Right kidney (tissue), 1 donor: ENCODE data around the gene CDCA5.

Experiments used
- DNase-seq: peaks from one replicate; pipeline ENCODE4 v3.0.0-alpha.2; 2016

The CDCA5 gene

DNA sequence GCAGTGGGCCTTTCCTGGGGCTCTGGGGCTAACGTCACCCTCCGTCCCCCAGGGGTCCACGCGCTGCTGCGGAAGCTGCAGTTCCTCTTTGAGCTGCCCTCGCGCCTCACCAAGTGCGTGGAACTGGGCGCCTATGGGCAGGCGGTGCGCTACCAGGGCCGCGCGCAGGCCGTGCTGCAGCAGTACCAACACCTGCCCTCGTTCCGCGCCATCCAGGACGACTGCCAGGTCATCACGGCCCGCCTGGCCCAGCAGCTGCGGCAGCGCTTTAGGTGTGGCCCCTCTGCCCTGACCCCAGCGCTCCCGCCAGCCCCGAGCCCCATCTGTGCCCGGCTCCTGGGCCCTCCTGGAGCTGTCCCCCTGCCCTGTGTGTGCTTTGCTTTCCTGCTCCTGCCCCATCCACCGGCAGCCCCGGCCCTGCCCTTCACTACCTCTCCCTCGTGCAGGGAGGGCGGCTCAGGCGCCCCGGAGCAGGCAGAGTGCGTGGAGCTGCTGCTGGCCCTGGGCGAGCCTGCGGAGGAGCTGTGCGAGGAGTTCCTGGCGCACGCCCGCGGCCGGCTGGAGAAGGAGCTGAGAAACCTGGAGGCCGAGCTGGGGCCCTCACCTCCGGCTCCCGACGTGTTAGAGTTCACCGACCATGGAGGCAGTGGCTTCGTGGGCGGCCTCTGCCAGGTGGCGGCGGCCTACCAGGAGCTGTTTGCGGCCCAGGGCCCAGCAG lies 24.1 kb upstream of the CDCA5 start:
- no peak for DNase-seq

DNA sequence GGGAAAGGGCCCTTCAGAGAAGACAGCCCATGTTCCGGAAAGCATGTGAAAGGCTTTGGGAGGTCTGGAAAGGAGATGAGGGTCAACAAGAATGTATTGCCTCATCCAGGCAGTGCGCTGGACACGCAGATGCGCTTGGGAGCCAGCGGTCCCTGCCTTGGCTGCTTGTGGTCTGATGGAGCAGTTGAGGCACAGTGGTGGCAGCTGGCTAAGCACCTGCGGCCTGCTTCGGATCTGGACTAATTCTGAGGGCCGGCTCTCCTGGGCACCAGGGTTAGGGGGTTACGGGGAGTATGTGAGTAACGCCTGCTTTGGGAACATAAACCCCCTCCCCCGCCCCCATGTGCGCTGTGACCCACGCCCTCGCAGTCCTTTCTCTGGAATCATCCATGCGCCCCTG lies 23.2 kb upstream of the CDCA5 start:
- no peak for DNase-seq

DNA sequence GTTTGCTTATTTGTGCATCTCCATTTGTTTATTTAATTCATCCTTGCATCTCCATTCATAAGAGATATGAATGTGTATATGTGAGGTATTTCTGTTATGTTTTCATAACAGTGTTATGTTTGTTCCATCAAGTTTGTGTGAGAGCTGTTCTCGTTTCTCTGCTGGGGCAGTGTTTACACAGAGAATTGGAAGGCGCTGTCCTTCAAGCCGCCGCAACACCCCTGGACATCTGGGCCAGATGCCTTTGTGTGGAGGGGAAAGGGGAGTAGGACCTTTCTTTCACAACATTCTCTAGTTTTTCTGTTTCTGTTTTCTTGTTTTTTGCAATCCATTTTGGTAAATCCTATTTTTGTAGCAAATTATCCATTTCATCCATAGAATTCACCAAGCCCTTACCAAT lies 20.8 kb upstream of the CDCA5 start:
- DNase-seq = no peak

DNA sequence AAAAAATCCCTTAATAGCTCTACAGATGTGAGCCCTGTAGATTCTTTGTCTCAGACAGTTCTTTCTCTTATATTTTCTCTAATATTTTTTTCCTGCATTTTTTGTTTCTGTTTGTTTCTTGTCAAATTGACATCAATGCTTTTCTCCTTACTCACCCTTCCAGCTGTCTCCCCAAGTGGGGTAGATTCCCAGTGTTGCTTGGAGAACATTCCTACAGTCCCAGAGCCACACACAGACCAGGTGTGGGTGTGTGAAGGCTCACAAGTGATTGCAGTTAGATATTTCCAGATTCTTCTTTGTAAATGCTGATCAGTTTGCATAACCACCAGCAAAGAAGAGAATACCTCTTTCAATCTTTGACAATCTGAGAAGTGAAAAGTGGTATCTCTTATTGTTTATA lies 19.6 kb upstream of the CDCA5 start:
- no peak for DNase-seq

DNA sequence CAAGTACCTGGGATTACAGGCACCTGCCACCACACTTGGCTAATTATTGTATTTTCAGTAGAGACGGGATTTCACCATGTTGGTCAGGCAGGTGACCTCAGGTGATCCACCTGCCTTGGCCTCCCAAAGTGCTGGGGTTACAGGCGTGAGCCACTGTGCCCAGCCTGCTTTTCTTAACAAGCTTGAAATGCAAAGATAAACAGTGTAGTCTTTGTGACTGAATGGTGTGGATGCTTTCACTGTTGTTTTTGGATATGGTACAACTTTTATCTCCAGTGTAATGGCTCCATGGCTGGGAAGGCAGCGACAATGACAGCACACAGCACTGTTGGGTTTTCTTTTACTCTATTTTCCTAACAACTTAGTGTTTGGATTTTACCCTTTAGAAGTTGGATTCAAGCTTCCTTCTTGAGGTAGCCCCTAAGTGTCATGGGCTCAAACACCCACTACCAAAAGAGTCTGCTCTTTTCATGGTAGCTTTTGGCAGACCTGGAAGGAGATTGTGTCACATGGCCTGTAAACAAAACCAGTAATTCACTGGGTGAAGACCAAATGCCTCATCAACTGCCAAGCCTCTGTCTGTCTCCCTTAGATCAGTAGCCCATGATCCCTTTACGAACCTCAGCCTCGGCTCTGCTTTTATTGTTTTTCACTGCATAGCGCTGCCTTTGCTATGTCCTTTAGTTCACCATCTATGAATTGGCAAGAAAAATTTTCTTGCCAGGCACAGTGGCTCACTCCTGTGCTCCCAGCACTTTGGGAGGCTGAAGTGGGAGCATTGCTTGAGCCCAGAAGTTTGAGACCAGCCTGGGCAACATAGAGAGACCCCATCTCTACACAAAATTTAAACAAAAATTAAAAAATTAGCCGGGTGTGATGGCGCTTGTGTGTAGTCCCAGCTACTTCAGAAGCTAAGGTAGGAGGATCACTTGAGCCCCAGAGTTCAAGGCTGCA lies 18.6 kb upstream of the CDCA5 start:
- DNase-seq = no peak

DNA sequence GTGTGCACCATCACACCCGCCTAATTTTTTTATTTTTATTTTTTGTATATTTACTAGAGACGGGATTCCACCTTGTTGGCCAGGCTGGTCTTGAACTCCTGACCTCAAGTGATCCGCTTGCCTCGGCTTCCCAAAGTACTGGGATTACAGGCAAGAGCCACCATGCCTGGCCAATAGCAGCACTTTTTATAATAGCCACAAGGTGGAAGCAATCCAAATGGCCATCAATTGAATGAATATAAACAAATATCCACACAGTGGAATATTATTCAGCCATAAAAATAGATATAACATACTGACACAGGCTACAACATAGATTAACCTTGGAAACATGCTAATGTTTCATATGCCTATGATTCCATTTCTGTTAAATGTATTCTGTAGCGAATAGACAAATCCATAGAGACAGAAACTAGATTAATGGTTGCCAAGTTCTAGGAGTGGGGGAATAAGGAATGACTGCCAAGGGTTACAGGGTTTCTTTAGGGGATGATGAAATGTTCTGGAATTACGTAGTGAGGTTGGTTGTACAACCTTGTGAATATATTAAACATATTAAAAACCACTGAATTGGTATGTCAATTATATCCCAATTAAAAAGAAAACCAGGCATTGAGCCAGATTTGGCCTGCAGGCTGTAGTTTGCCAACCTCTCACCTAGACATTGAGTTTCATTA lies 17.0 kb upstream of the CDCA5 start:
- no peak for DNase-seq

DNA sequence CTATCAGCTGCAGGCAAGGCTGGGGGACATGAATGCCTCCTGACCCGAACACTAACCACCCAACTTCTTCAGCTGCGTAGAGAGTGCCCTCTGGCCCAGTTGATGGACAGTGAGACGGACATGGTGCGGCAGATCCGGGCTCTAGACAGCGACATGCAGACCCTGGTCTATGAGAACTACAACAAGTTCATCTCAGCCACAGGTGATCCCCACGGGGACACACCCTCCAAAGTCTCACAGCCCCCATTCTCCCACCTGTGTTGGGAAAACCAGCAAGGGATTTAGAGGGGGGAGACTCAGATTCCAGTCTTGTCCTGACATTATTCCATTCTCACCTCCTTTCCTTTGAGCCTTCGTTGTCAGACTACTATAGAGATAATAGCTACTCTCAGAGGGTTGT lies 13.1 kb upstream of the CDCA5 start:
- DNase-seq = no peak

DNA sequence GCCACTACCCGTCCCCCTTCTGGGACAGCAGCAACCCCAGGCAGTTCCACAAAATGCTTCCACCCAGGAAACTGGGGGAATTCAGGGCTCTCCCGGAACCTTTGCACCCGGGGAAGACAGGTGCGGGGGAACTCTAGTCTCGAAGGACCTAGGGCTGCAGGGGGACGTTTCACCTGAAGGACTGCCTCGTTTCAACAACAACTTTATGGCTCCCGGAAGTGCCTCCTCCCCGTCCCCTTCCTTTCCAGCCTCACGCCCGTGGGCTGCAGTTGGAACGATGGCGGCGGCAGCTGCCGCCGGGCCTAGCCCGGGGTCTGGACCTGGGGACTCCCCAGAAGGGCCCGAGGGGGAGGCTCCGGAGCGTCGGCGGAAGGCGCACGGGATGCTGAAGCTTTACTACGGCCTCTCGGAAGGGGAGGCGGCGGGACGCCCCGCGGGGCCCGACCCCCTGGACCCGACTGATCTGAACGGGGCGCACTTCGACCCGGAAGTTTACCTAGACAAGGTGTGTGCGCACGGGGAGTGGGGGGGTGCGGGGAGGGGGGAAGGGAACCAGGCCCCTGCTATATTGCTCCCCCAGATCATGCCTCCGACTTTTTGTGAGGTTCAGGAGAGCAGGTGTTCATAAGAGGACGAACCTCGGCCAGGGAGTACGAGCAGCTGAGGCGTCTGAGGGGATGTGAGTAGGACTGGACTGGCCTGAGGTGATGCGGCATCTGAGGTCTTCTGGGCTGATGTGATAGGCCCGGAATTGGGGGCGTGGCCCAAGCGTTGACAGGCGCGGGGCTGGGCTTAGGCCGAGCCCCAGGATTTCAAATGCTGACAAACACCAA lies 12.3 kb upstream of the CDCA5 start, which contains the start of gene VPS51:
Gene VPS51 (plus strand): TSS at position 241 of the 833 bp plus-strand sequence. CDS start 37 bp downstream, at position 278.
- peak; percentile 93 for DNase-seq

DNA sequence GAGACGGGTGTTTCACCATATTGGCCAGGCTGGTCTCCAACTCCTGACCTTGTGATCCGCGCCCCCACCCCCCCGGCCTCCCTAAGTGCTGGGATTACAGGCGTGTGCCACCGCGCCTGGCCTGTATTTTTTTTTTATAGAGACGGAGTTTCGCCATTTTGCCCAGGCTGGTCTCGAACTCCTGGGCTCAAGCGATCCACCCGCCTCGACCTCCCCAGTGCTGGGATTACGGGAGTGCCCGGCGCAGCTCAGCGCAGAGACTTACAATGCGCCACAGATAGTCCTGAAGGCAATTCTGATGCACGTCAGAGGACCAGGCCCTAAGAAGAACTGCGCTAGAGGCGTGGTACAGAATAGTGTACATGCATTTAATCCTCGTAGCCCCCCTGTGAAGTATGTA lies 11.6 kb upstream of the CDCA5 start:
- no peak for DNase-seq

DNA sequence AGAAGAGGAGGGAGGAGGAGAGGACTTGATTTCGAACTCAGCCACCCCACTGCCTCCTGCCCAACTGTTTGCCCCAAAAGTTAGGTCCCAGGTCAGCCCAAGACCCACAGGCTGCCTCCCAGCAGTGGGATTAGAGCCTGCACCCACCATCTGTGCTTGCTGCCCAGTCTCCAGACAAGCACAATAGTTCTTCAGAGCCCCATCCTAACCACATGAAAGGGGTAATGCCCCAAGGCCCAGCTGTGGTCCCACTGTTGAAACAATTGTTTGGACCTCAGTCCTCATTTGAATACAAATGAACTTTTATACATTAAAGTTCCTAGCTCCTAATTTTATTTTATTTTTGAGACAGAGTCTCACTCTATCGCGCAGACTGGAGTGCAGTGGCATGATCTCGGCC lies 6.8 kb upstream of the CDCA5 start:
- no peak for DNase-seq

DNA sequence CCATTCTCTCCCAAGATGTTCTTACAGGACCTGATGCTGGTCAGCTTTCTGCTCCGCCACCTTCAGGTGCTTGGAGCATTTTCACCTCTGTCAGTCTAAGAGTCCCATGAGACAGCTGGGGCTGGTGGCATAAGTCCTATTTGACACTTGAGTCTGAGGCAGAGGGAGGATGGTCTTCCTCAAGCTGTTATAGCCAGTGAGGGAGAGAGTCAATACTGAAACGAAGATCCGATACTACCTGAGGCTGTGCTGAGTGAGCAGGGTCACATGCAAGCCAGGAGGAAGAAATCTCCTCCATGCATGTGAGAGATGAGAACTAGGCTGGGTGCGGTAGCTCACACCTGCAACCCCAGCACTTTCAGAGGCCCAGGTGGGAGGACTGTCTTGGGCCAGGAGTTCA lies 5.8 kb upstream of the CDCA5 start:
- DNase-seq = no peak

DNA sequence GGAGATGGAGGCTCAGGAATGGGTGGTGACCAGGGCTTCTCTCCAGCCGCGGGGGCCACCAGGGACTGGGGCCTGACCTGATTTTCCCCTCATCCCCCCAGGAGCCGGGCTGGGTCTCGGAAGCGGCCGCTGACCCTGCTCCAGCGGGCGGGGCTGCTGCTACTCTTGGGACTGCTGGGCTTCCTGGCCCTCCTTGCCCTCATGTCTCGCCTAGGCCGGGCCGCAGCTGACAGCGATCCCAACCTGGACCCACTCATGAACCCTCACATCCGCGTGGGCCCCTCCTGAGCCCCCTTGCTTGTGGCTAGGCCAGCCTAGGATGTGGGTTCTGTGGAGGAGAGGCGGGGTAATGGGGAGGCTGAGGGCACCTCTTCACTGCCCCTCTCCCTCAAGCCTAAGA lies 4.0 kb upstream of the CDCA5 start:
- no peak for DNase-seq

DNA sequence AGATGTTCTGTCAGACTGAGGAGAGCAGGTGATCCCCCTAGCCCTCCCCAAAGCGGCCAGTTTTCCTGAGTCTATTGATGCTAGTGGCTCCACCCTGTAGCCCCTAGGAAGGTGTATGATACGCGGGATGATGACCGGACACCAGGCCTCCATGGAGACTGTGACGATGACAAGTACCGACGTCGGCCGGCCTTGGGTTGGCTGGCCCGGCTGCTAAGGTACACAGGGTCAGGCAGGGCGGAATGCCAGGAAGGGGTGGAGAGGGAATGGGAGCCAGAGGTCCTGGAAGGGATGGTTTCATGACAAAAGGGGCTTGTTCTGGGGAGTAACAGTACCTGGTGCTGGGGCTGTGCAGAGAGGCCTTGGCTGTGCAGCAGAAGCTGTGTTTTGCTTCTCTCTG lies 3.4 kb upstream of the CDCA5 start:
- no peak for DNase-seq

DNA sequence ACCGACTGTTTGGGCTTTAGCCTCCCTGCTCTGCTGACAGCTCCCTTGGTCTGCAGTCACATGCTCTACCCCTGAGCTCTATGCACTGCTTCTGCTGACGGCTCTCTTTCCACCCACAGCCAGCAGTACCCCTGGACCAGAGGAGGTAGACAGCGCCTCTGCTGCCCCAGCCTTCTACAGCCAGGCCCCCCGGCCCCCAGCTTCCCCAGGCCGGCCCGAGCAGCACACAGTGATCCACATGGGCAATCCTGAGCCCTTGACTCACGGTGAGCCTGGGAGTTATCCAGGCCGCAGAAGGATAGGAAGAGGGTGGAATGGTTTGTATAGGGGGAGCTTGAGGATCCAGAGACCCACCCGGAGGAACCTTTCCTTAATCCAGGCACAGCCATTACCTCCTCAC lies 3.0 kb upstream of the CDCA5 start:
- no peak for DNase-seq

DNA sequence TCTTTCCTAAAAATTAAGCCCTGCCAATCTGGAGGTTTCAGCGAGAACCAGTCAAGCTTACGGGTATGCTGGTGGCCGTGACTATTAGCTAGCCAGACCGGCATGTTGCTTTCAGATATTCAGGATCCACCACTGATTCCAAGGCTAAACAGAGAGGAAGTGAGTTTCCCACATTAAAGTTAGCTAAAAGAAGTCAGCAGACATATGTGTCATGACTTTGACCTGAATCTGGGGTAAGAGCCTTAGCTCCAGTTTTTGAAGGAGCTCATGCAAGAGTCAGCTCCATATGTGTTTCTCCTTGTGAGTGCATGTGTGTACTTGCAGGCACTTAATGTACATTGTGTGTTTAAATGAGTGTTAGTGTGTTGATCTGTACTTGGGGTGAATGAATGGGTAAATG lies 1.6 kb upstream of the CDCA5 start:
- no peak for DNase-seq

DNA sequence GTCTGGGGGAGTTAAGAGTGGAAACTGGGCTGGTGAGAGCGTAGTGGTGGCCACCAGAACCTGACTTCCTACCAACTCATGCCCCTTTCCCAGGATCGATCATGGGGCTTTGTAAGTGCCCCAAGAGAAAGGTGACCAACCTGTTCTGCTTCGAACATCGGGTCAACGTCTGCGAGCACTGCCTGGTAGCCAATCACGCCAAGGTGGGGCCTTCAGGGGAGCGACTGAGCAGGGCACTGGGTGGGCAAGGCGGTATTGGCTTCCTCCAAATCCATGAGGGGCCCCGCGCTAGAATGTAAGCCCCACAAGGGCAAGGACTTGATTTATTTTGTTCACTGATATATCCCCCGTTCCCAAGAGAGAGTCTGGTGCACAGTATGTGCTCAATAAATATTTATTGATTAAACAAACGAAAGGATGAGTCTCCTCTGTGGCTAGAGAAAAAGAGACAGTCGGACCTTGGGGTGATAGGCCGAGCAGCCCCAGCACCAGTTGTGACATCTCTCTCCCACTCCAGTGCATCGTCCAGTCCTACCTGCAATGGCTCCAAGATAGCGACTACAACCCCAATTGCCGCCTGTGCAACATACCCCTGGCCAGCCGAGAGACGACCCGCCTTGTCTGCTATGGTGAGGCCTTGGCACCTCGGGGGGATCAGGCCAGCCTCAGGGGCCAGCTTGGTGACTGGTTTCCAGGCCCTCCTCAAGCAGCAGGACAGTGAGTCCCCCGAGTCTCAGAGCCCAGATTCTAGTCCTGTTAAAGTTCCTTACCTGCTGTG lies 947 bp upstream of the CDCA5 start:
- DNase-seq = no peak

DNA sequence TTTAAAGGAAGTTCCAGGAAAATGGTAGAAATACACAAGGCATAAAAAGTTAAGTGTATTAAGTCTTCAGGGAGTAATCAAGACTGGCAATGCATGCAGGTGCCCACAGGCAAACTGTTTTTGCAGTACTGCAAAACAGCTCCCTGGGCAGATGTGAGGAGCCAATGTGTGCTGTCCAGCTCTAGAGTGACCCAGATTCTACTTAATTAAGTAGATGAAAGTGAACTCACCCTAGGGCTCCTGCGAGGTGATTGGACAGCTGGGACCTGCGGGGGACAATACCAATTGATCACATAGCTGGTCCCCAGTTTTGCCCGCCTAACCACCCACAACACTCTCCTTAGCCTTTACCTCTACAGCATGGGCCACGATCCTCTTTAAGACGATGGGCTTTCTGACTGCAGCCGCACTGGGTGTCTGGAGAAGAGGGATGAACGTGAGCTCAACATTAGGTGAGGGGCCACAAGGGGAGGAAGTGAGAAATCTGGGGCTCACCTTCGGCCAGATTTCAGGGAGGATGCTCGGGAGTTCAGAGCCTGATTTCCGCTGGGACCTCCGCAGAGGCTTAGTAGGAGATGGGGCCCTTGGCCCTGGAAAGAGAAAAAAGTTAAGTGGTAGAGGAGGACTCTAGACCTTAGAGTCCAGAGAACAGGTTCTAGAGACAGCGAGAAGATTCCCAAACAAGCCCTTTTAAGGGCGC lies 556 bp downstream of the CDCA5 start:
- no peak for DNase-seq

DNA sequence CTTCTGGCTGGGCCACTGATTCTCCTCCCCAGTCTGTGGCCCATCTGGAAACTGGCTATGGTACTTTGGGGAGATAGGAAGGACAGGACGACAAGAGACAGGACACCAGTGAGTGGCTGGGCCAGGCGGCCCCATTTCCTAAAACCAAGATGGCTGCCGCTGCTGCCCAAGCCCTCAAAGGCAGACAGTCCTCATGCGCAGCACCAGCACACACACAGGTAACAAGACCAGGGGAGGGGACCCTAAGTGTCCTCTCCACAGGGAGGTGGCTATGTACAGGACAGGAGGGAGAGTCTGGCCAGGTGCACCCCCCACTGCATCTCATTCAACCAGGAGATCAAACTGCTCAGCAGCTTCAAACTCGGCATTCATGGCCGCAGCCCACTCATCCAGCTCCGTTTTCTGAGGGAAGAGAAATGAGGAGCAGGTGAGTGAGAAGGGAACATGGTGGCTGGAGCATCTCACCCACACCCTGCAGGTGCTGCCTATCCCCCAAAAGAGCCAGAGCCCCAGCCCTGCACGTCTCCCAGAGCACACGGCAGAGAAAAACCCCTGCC lies 5.0 kb downstream of the CDCA5 start:
- no peak for DNase-seq

DNA sequence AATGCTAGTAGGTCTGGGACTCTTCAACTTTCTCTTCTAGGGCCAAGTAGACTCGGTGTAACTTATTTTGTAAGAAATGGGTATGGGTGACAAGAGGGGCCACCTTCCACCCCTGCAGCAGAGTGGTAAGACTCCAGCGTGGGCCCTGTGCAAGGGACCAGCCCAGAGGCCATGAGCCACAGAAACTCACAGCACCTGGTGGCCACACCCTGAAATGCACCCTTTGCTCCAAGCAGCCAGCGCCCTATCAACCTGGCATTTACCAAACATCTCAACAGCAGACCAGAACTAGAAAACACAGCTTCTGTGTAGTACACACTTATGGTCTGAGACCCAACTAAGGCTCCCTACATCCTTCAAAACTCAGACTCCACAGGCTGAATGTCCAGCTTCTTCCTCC lies 5.7 kb downstream of the CDCA5 start:
- DNase-seq = no peak

DNA sequence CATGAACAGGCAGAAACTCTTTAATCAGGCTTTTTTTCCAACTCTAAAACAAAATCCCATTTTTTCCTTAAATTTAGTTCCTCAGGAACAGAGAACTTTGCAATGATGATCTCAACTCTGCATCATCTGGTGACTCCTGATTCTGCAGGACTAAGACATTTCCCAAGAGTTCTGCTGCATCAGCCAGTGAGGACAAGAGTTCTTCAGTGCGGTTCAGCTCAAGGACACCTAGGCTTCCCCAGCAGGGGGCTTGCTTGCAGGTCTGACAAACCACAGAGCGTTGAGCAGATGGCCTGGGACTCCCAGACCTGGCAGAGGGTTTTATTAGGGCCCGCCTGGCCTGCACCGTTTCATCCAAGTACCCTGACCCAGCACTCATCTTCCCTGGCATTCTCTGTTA lies 6.4 kb downstream of the CDCA5 start:
- DNase-seq = no peak

DNA sequence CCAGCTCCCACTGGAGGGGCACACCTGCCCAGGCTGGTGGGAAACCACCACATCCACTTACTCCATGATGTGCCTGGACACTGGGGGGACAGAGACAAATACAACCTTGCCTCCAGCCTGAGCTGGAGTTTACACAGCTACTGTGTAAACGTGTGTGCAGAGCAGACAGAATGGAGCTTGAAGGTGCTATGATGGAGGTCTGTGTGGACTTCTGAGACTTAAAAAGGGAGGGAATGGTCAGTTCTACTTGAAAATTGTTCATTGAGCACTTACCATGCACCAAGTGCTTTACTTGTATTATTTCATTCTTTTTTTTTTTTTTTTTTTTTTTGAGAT lies 11.2 kb downstream of the CDCA5 start:
- no peak for DNase-seq
